Effector CD4-positive, alpha-beta T cell (primary cell): ENCODE measurements around the gene PACSIN1.

ENCODE experiments used
- DNase-seq: peaks from one replicate; pipeline ENCODE4 v3.0.0-alpha.2; 2020

The PACSIN1 gene

DNA sequence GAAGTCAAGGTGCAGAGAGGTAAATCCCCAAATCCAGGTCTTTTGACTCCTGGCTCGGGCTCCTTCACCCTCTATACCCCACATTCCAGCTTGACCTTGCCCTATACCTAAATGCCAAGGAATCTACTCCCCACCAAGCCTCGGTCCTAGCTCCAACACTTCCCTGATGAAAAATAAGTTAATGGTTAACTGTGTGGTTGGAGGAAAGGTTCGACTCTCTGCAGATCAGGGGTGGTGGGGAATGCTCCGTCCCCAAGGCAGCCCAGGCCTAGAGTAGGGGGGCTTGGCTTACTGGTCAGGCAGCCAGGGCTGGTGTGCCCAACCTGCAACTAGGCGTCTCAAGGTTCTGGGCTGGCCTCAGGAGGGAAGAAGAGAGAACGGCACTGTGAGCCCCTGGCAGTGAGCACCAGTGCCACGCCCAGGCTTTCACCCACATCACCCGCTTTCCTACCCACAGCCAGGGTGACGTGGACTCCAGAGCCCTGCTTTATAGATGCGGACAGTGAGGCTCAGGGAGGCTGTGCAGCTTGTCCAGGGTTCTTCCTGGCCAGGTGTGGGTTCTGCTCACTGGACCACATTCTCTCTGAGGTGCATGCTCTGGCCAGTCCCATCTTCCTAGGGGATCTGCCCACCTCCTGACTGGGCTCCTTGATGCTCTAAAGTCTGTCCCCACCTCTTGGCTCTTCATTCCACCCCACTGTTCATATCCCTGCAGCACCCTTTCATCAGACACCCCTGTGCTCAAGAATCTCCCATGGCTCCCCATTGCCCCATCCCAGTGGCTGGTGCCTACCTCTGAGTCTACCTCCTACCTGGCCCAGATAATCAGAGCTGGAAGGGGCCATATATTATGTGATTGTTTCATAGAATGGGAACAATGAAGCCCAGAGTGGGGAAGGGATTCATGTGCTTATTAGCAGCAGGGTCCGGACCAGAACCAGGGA, 82.1 kb downstream of the PACSIN1 start:
- DNase-seq = no peak

DNA sequence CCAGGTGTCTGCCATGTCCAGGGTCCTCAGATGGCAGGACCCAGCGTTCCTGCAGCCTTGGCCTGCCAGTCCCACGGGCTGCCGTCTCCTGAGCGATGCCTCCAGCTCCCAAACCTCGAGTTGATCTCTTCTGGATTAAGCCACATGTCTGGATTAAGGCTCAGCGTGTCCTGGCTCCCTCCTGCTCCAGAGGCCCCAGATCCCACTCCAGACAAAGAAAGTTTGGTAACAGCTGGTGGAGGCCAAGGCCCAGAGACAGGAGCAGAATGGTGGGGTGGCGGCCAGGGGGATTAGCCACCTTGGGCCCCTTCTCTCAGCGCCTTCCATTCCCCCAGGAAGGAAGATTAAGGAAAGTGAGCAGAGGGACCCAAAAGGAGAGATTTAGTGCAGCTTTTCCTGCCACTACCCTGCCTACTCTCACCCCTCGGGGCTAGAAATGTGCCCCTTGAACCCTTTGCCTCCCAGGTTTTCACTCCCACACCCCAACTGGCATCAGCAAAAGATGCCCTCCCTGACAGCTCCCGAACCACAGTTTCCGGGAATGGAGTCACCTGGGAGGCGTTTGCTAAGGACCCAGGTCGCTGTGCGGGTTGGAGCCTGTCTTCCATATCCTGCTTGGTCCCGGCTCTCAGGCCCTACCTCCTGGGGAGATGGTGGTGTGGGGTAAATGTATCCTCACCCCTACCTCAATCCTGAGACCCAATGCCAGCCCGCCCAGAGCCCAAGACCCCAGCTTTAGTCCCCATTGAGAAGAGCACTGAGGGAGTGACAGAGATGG, 83.3 kb downstream of the PACSIN1 start:
- DNase-seq = no peak

DNA sequence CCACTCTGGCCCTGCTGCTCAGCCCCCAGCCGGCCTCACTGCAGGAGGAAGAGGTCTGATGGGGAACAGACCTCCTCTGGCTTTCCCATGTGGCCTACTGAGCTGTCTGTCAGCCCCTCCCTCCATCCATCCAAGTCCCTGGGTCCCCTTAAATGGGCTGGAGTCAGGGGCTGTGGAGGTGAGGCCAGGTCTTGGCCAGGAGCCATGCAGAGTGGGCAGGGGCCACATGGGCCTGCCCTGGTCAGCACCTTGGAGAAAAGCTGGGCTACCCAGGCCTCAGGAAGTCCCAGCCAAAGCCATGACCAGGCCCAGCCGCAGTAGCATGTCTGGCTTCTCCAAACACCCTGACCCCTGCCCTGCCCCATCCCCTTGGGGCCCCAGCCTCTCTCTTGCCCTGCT, 83.9 kb downstream of the PACSIN1 start:
- DNase-seq = no peak

DNA sequence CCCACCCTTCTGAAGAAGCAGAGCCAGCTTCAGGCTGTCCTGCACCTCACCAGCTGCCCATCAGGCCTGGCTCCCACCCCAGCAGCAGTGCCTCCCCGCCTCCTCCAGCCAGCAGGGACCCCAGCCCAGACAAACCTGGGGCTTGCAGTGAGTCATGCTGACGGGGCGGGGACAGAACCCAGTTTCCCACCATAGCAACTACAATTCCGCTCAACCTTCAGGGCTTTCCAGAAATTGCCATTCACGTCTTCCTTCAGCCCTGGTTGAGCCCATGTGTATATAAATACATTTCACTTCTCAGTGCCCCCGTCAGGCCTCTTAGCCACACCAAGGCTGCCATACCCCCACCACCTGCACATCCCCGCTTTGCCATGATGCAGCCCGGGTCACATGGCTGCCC, 85.8 kb downstream of the PACSIN1 start:
- DNase-seq = no peak

DNA sequence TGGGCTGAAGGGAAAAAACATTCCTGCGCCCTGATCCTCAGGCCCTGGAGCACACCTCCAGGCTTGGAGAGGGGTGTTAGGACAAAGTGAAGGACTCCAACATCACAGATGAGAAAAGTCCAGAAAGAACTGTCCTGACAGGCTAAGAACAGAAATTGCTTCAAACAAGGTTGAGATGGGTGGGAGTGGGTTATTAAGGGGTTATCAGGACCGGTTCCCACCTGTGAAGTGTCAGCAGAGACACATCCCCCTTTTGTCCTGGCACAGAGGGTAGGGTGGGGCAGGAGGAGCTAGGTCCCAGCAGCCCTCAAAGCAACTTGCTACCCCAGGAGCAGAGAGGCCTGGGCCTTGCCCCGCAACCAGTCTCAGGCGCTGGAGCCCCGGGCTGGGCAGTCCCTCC, 86.7 kb downstream of the PACSIN1 start:
- DNase-seq = no peak

DNA sequence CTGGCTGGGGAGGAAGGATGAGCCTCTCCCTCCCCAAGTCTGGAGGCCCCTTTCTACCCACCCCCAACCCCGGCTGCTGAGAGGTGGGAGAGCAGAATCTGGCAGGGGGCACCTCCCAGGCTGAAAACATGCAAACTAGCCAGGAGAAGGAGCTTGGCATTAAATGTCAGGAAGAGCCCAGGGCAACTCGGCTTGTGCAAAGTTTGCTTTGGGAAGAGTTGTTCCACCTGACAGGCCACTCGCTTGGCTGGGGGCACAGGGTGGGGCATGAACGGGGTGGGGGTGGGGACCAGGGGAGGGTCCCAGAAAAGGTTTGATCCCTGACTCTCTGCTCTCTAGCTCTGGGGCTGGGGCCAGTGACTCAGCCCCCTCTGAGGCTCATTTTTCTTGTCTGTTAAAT, 87.3 kb downstream of the PACSIN1 start:
- no peak for DNase-seq

DNA sequence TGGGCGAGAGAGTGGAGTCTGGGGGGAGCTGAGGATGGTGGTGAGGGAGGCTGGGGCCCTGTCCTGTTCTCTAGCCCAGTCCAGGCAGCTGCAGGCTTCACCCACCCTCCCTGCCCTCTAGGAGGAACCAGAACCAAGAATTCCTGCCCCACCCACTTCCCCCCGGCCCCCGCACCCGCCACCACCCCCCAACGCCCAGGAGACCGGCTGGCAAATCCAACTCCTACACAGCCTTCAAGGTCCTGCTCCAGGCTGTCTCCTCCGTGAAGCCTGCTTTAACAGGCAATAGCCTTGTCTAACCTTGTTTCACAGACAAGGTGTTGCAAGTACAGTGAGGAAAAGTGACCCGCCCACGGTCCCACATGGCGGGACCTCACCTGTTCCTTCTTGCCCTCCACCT, 87.9 kb downstream of the PACSIN1 start:
- DNase-seq = no peak

DNA sequence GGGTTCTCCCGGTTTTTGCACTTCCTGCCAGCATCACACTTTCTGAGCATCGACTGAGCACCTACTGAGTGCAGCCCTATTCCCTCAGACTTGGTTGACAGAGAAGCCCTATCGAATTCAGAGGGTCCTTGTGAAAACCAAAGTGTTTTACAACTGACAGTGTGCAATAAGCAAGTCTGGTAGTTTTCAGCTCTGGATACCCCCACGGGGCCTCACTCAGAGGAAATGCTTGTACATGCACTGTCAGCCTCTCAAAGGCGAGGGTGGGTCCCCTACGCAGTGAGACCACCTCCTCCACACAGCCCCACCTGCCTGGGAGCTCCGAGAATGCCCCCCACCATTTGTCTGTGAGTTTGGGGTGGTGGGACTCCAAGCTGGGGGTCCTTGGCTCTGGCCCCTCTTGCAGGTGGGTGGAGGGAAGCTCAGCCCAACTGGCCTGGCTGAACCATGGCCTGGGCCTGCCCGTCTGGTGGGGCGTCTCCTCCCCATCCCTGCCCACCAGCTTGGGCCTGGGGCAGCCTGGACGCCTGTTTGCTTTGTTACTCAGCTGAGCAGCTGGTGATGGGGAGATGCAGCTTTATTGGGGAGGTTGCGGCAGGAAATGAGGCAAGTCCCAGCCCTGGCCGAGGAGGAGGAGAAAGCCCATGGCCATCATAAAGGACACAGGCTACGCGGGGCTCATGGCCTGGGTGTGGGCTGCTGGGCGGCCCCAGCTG, 88.6 kb downstream of the PACSIN1 start:
- DNase-seq = no peak

DNA sequence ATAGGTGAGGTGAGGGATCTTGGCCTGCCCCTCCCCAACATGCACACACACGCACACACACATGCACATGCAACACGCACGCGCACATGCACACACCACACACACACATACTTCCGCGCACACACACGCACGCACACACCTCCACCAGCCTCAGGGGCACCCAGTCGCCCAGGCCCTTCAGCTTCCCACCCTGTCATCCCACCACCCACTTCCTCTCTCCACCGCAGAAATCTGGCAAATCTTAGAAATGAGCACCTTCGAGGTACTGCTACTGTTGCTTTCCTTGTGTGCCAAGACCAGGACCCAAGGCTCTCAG, 89.1 kb downstream of the PACSIN1 start:
- no peak for DNase-seq

DNA sequence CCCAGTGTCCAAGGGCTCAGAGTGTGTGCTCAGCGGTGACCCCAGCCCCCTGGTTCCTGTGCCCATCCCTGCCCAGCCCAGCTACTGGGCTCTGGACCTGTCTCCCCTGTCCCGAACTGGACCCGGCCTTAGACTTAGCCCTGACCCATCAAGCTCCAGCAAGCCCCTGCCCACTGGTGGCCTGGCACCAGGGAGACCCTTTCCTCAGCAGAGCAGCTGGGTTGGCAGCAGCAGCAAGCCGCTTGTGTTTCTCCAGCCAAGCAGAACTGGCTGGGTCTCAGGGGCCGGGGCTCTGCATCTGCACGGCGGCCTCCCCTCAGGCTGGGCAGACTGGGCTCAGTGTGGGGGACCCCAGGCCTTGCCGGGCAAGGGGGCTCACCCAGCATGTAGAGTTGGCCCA, 89.5 kb downstream of the PACSIN1 start:
- no peak for DNase-seq

DNA sequence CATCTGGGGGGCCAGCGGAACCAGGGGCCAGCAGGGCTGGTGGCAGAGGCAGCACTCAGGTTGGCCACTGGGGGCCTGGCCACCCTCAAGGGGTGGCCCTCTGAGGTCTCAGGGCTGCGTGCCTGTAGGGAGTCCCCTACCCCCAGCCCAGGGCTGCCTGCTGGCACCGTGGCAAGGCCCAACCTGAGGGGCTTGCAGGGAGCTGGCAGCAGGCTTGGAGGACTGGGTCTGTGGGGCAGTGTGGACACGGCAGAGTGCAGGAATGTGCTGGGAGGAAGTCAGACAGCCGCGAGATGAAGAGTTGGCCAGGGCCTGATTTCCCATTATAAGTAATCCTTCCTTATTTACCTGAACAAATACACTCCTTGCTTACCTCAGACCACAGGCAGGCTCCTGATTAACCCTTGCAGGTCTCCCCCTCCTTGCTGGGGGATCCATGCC, 90.2 kb downstream of the PACSIN1 start, which contains the start of gene SPDEF:
Gene SPDEF, minus strand, starts transcription at position 299 of the 441 bp plus-strand sequence. CDS start 11,874 bp downstream, outside the sequence.
- no peak for DNase-seq

DNA sequence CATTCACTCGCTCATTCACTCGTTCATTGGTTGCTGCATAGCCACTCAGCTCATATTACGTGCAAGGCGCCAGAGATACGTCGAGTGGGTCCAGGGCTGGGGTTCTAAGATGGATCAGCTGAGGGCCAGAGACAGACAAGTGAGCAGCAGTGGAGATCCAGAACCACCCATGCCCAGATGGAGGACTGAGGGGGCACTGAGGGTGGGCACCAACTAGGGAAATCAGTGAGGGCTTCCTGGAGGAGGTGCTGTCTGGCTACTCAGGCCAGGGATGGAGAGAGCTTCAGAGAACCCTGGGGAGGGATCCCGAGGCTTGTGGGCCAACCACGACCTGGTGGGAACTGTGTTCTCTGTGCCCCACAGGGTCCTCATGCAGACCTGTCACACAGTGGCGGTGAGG, 90.6 kb downstream of the PACSIN1 start:
- no peak for DNase-seq

DNA sequence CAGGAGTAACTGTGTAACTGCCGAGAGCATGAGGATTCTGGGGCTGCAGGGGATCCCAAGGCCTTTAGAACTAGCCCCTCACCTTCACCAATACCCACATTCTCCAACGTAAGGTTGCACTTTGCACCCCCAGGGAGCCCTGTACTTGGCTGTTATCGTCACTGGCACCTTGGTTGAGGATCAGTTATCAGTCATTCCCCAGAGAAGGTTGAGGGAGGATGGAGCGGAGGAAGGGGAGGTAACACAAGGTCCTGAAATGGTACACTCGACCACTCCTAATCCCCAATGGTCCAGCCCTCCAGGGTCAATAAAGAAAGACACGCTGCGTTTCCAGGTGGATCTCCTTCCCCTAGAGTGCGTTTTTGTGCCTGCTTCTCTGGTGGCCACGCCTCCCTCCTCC, 91.4 kb downstream of the PACSIN1 start:
- no peak for DNase-seq

DNA sequence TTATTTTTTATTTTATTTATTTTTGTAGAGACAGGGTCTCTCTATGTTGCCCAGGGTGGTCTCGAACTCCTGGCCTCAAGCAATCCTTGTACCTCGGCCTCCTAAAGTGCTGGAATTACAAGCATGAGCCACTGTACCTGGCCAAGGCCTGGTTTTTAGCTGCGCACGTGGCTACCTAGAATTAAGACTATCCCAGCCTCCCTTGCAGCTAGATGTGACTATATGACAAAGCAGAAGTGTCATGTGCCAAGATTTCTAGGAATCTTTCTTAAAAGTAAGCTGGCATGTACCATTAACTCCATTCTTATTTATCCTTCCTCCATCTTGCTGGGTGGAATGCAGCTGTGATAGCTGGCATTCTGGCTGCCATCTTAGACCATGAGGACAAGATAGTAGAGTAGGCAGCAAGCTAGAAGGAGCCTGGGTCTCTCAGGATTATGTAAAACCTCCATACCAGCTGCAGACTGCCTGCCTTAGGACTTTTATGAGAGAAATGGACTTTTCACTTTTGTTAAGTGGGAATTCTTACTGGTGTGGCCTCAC, 92.4 kb downstream of the PACSIN1 start:
- DNase-seq = no peak

DNA sequence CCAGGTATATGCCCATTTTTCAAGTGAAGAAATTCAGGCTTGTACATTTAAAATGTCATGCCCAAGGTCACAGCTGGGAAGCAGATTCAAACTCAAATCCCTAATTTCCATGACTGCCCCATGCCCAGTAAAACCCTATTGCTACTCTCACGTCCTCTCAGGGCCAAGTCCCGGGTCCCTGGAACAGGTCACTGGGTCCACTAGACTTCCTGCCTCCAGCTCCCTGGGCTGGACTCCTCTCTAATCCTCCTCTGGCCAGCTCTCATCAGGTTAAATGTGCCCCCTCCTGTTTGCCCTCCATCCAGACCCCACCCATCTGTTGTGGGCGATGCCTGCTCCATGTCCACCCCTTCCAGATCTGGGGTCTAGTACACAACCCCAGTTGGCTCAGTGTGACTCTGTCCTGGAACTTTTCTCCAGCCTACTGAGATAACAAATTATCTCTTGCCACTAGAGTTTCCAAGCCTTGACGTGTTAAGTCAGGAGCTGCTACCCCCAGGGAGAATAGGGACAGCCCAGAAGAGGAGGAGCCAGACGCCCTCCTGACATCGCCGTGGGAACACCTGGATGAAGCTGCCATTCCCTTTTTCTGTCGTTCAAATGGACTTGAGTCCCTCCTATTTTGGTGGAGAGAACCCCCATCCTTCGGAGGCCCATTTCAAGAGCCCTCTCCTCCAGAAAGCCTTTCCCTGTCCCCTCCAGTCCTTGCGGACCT, 93.9 kb downstream of the PACSIN1 start:
- DNase-seq = no peak

DNA sequence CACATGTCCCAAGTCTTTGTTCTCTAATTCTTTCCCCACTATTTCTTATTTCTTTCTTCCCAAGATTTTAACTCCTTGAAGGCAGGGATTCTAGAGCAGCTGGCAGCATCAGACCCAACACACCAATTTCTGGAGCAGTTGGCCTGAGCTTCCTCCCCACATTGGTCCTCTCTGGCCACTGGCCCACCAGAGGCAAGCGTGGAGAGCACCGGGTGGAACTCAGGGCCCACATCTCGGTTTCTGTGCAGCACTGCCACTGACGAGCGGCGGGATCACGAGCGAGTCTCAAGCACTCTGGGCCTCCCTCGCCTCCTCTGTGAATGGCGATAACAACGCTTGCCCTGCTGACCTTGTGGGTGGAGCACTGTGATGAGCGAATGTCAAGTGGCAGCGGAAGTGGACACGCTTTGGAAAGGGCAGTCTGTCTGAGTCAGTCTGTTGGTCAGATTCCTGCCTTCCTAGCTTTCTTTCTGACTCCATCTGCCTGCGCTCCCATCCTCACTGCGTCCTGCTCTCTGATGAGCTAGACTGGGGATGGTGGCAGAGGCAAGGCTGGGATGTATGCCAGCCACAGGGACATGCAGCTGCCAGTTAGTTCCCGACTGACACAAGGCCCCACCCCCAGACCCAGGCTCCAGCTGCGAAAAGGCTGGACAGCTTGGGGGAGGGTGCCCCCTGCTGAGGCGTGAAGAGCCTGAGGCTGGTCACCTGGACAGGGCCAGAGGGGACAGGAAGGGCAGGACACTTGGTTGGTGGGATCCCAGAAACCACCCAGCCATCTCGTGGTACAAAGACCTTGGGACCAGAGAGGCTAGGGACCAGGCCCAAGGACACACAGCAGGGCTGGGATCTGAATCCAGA, 94.7 kb downstream of the PACSIN1 start:
- DNase-seq = no peak

DNA sequence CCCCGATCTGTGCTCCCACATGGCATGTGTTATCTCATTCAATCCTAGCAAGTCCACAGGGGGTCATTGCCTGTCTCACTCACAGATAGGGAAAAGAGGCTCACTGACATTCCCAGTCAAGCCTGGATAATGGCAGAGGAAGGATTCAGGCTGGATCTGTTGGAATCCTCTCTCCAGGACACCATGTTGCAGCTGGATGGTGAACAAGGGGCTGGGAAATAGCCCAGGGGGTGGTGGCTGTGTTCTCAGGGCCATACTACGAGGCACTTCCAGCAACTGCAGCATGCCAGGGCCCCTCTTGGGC, 95.3 kb downstream of the PACSIN1 start:
- DNase-seq = no peak

DNA sequence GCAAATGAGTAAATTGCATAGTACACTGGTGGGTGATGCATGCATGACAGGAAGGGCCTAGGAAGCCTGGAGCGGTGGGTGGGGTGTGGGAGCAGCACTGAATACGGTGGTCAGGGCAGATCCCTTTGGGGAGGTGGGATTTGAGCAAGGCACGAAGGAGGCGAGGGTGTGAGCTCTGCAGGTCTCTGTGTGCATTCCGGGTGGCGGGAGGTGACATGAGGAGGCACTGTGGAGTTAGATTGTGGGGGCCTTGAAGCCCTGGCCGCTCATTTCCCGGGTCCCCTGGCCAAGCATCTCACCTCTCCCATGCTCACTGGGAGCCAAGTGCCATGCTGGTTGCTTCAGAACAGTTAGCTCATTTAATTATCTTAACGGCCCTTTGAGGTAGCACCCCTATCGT, 96.5 kb downstream of the PACSIN1 start:
- DNase-seq = no peak

DNA sequence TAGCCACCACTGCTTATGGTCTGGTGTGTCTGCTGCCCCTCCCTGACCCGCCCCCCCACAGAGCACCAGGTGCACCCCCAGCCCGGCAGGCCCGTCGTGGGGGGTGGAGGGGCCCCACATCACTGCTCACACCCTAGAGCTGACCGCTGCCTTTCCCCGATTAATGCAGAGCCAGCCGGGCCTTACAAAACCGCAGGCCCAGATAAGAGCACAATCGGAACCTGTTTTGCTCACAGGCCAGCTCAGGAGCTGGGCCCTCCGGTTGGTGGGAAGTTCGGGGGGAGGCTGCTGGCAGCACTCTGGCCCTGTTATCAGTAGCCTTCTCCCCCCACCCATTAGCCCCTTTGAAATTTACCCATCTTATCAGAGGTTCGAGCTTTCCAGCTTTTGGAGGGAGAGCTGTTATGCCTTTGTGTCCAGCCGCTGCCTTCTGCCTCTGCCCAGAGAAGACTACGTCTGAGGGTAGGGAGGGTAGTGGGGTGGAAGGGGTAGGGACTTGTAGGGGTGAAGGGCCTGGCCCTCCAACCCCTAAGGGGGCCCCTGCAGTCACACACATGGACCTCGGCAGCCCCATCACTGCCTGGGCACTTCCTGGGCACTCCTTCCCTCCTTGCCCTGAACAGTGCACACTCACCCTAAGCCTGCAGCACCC, 97.1 kb downstream of the PACSIN1 start:
- no peak for DNase-seq

DNA sequence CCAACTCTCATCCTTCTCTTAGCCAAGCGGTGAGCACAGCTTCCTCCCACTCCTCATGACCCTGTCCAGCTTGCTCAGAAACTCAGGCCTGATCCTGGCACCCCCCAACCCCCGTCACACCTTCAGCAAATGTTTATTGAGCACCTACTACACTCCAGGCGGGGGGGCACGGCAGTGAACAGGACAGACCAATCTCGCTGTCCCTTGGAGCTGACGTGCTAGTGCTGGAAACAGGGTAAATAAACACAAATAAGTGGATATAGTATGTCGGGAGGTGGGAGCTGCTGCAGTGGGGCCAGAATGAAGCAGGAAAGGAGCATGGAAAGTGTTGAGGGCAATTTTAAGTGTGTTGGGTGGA, 97.6 kb downstream of the PACSIN1 start:
- DNase-seq = no peak

DNA sequence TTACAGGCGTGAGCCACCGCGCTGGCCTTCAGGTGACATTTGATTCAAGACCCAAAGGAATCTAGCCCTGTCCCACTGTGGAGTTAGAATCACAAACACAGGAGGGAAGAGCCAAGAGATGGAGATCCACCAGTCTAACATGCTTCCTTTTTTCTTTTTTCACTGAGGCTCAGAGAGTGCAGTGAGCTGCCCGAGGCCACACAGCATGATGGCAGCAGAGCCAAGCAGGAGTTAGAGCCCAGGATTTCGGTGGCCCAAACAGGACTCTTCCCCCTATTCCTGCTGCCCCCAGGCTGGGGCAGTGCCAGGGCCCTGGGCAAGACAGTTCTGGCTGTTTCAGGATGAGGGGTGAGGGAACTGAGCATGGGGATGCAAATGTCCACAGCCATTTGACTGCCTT, 98.3 kb downstream of the PACSIN1 start:
- no peak for DNase-seq
